Measurements from ENCODE around the gene DCANP1. TPM values are rescaled to one million over a fixed set of nuclear protein-coding genes. Genes with fewer than 3 reads are reported as not detected.

DCANP1 gene
- total RNA-seq, 1 donor = not detected

- no peaks in the 10 kb centered on the region for H3K79me2 ChIP-seq (ENCODE audit: insufficient read depth, low read length)
- H3K4me3 ChIP-seq (ENCODE audit: insufficient read depth, low read length) = no peak within 1 kb of the TSS
- peaks cover 21% of the 10 kb centered on the region for H3K4me1 ChIP-seq (ENCODE audit: insufficient read depth, low read length)
- H3K36me3 ChIP-seq (ENCODE audit: insufficient read depth, low read length) = no peaks in the 10 kb centered on the region
- H3K4me2 ChIP-seq (ENCODE audit: insufficient read depth, low read length) = no peak within 1 kb of the TSS
- H3K27me3 ChIP-seq (ENCODE audit: insufficient read depth, low read length) = peaks cover 12% of the 10 kb centered on the region
- no peak for DNase-seq (ENCODE audit: insufficient read length, low spot score, missing footprints)
- H3K27ac ChIP-seq (ENCODE audit: low read depth, low read length) = no peak within 1 kb of the TSS
- no peak for TF ChIP-seq CTCF (IDR thresholded peaks at IDR 0.05; ENCODE audit: extremely low read depth, low read depth, low read length)
- H4K20me1 ChIP-seq (ENCODE audit: insufficient read depth, low read length) = no peaks in the 10 kb centered on the region
- H2AFZ ChIP-seq (ENCODE audit: low read length) = no peak within 1 kb of the TSS
- no peaks in the 10 kb centered on the region for H3K9me3 ChIP-seq (ENCODE audit: low read depth, low read length)
These were observed 5.3 kb upstream of the DCANP1 start, which contains the start of gene TIFAB for GRCh38 chr5:135452321-135453030. Gene TIFAB (minus strand): TSS chr5:135452351. CDS start chr5:135449939, 2,412 bp downstream.

GRCh38 chr5:135451581-135452320 lies 4.6 kb upstream of the DCANP1 start:
- peaks cover 17% of the 10 kb centered on the region for H3K27me3 ChIP-seq (ENCODE audit: insufficient read depth, low read length)
- H4K20me1 ChIP-seq (ENCODE audit: insufficient read depth, low read length) = no peaks in the 10 kb centered on the region
- peaks cover 2% of the 10 kb centered on the region for H3K9me3 ChIP-seq (ENCODE audit: low read depth, low read length)
- no peak overlapping the region for H3K4me3 ChIP-seq (ENCODE audit: insufficient read depth, low read length)
- H3K36me3 ChIP-seq (ENCODE audit: insufficient read depth, low read length) = no peaks in the 10 kb centered on the region
- peaks cover 19% of the 10 kb centered on the region for H3K4me1 ChIP-seq (ENCODE audit: insufficient read depth, low read length)
- H3K79me2 ChIP-seq (ENCODE audit: insufficient read depth, low read length) = no peaks in the 10 kb centered on the region
- DNase-seq (ENCODE audit: insufficient read length, low spot score, missing footprints) = no peak
- no peak overlapping the region for H3K27ac ChIP-seq (ENCODE audit: low read depth, low read length)
- no peak for TF ChIP-seq CTCF (IDR thresholded peaks at IDR 0.05; ENCODE audit: extremely low read depth, low read depth, low read length)
- no peak overlapping the region for H2AFZ ChIP-seq (ENCODE audit: low read length)
- no peak overlapping the region for H3K4me2 ChIP-seq (ENCODE audit: insufficient read depth, low read length)

- H3K36me3 ChIP-seq (ENCODE audit: insufficient read depth, low read length) = no peaks in the 10 kb centered on the region
- H3K27me3 ChIP-seq (ENCODE audit: insufficient read depth, low read length) = peaks cover 17% of the 10 kb centered on the region
- no peak overlapping the region for H3K27ac ChIP-seq (ENCODE audit: low read depth, low read length)
- H3K4me2 ChIP-seq (ENCODE audit: insufficient read depth, low read length) = no peak overlapping the region
- H3K9me3 ChIP-seq (ENCODE audit: low read depth, low read length) = peaks cover 2% of the 10 kb centered on the region
- no peak overlapping the region for H2AFZ ChIP-seq (ENCODE audit: low read length)
- no peak for TF ChIP-seq CTCF (IDR thresholded peaks at IDR 0.05; ENCODE audit: extremely low read depth, low read depth, low read length)
- no peak overlapping the region for H3K4me3 ChIP-seq (ENCODE audit: insufficient read depth, low read length)
- H4K20me1 ChIP-seq (ENCODE audit: insufficient read depth, low read length) = no peaks in the 10 kb centered on the region
- H3K79me2 ChIP-seq (ENCODE audit: insufficient read depth, low read length) = no peaks in the 10 kb centered on the region
- DNase-seq (ENCODE audit: insufficient read length, low spot score, missing footprints) = no peak
- H3K4me1 ChIP-seq (ENCODE audit: insufficient read depth, low read length) = peaks cover 11% of the 10 kb centered on the region
These were observed 3.8 kb upstream of the DCANP1 start for GRCh38 chr5:135450952-135451351.

GRCh38 chr5:135450336-135450735 lies 3.2 kb upstream of the DCANP1 start:
- no peaks in the 10 kb centered on the region for H3K79me2 ChIP-seq (ENCODE audit: insufficient read depth, low read length)
- no peak for DNase-seq (ENCODE audit: insufficient read length, low spot score, missing footprints)
- TF ChIP-seq CTCF (IDR thresholded peaks at IDR 0.05; ENCODE audit: extremely low read depth, low read depth, low read length) = no peak
- H2AFZ ChIP-seq (ENCODE audit: low read length) = no peak overlapping the region
- H3K4me1 ChIP-seq (ENCODE audit: insufficient read depth, low read length) = peaks cover 6% of the 10 kb centered on the region
- no peak overlapping the region for H3K27ac ChIP-seq (ENCODE audit: low read depth, low read length)
- no peaks in the 10 kb centered on the region for H4K20me1 ChIP-seq (ENCODE audit: insufficient read depth, low read length)
- H3K36me3 ChIP-seq (ENCODE audit: insufficient read depth, low read length) = no peaks in the 10 kb centered on the region
- peaks cover 17% of the 10 kb centered on the region for H3K27me3 ChIP-seq (ENCODE audit: insufficient read depth, low read length)
- no peak overlapping the region for H3K4me2 ChIP-seq (ENCODE audit: insufficient read depth, low read length)
- no peak overlapping the region for H3K4me3 ChIP-seq (ENCODE audit: insufficient read depth, low read length)
- H3K9me3 ChIP-seq (ENCODE audit: low read depth, low read length) = peaks cover 2% of the 10 kb centered on the region

Measured in osteoblast (primary cell).